ENCODE measurements around the gene SNTG2. TPM values are rescaled to one million over a fixed set of nuclear protein-coding genes. Genes with fewer than 3 reads are reported as not detected.

SNTG2 gene
- total and polyA plus RNA-seq, 2 donors (not counting 3 experiments of a cell fraction or from before 2014, with no cell fraction given): not detected

DNA sequence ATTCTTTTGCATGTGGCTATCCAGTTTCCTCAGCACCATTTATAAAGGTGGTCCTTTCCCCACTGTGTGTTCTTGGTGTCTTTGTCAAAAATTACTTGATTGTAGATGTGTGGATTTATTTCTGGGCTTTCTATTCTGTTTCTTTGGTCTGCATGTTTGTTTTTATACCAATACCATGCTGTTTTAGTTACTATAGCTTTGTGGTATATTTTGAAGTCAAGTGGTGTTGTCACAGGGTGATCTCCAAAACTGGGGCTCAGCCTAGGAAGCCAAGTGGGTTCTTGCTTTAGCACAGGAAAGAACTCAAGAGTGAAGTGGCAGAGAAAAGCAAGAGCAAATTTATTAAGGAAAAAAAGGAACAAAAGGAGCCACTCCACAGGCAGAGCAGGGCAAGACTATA lies 6.0 kb upstream of the SNTG2 start:
- Histone ChIP-seq H3K9ac (replicated peaks; ENCODE audit: extremely low read depth, insufficient read depth, low read length) (no peak overlapping the region), H3K9me3 (replicated peaks; ENCODE audit: control insufficient read depth, insufficient read depth, low read length) (peaks cover 3% of the 10 kb centered on the region), H3K79me2 (ENCODE audit: control insufficient read depth, insufficient read depth, low read length) (no peaks in the 10 kb centered on the region), H3K4me1 (ENCODE audit: control insufficient read depth, extremely low read depth, insufficient read depth, low read length) (no peaks in the 10 kb centered on the region), H3K4me3 (replicated peaks in 1 of 3; ENCODE audit: insufficient read depth in 1 of 3, low read depth in 1 of 3, low read length in 3 of 3) (no peak overlapping the region), H4K20me1 (replicated peaks; ENCODE audit: control insufficient read depth, extremely low read depth, insufficient read depth, low read length) (no peaks in the 10 kb centered on the region), H3K27me3 (ENCODE audit: control insufficient read depth in 2 of 2, insufficient read depth in 2 of 2, low read length in 2 of 2) (peaks cover 0 to 3% of the 10 kb centered on the region in 2 experiments), H3K36me3 (ENCODE audit: control insufficient read depth in 2 of 2, extremely low read depth in 1 of 2, insufficient read depth in 2 of 2, low read length in 2 of 2) (no peaks in the 10 kb centered on the region), H3K27ac (ENCODE audit: insufficient read depth, low read depth, low read length) (no peak overlapping the region), H3K9me1 (replicated peaks; ENCODE audit: control insufficient read depth, extremely low read depth, insufficient read depth, low read length) (no peaks in the 10 kb centered on the region), H3K4me2 (ENCODE audit: insufficient read depth, low read length) (no peak overlapping the region), H2AFZ (ENCODE audit: low read depth, low read length) (no peak overlapping the region)
- DNase-seq (ENCODE audit: low read depth, low spot score): no peak
- dilution Hi-C loops (cut with MboI; ENCODE audit: extremely low pct_ligation_motif_present, low sequenced_read_pairs): no loop called here
- POLR2A ChIA-PET: no interaction called here
- FAIRE-seq: no peak
- TF ChIP-seq CTCF (IDR thresholded peaks at IDR 0.05; ENCODE audit: extremely low read depth in 1 of 2, insufficient read depth in 1 of 2, low read depth in 1 of 2, low read length in 2 of 2) (no peak), POLR2AphosphoS5 (IDR thresholded peaks at IDR 0.05; ENCODE audit: insufficient read depth, low read depth, low read length) (no peak), MYC (IDR thresholded peaks at IDR 0.05; ENCODE audit: low read depth, low read length) (no peak), GATA2 (IDR thresholded peaks at IDR 0.05; ENCODE audit: insufficient read depth, insufficient read length, low read depth, low read length) (no peak), EZH2 (IDR thresholded peaks at IDR 0.05; ENCODE audit: borderline replicate concordance, low read depth, low read length, severe bottlenecking) (no peak), FOS (IDR thresholded peaks at IDR 0.05; ENCODE audit: borderline replicate concordance, insufficient read depth, low read length) (no peak), JUN (IDR thresholded peaks at IDR 0.05; ENCODE audit: borderline replicate concordance, insufficient read depth, insufficient read length, low read depth) (no peak), POLR2A (IDR thresholded peaks at IDR 0.05; ENCODE audit: low read depth, low read length) (no peak)
- TF ChIP-seq, protein P1, sequence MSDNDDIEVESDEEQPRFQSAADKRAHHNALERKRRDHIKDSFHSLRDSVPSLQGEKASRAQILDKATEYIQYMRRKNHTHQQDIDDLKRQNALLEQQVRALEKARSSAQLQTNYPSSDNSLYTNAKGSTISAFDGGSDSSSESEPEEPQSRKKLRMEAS (IDR thresholded peaks at IDR 0.05; ENCODE audit: insufficient read depth, insufficient read length): no peak
- no TSS peak for BruUV-seq (replicated peaks)
- intact Hi-C loops (cut with micrococcal nuclease): no loop called here
- CTCF ChIA-PET: no interaction called here
